ENCODE results near the gene PRLHR.

The PRLHR gene

GRCh38 chr10:118543714-118544400 is 51.6 kb downstream of the PRLHR start:
- H3K4me3 ChIP-seq (ENCODE audit: low read depth, low read length): no peak overlapping the region
- TF ChIP-seq, protein P1, sequence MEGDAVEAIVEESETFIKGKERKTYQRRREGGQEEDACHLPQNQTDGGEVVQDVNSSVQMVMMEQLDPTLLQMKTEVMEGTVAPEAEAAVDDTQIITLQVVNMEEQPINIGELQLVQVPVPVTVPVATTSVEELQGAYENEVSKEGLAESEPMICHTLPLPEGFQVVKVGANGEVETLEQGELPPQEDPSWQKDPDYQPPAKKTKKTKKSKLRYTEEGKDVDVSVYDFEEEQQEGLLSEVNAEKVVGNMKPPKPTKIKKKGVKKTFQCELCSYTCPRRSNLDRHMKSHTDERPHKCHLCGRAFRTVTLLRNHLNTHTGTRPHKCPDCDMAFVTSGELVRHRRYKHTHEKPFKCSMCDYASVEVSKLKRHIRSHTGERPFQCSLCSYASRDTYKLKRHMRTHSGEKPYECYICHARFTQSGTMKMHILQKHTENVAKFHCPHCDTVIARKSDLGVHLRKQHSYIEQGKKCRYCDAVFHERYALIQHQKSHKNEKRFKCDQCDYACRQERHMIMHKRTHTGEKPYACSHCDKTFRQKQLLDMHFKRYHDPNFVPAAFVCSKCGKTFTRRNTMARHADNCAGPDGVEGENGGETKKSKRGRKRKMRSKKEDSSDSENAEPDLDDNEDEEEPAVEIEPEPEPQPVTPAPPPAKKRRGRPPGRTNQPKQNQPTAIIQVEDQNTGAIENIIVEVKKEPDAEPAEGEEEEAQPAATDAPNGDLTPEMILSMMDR (IDR thresholded peaks at IDR 0.05; ENCODE audit: low read depth, low read length): 0 out of 2 replicates have a peak, but pooled peaks have one; percentile 15

- TF ChIP-seq, protein P1 (IDR thresholded peaks at IDR 0.05; ENCODE audit: low read depth, low read length): no peak
Observed at GRCh38 chr10:118542745-118543144, 52.7 kb downstream of the PRLHR start.

GRCh38 chr10:118542205-118542604 is 53.2 kb downstream of the PRLHR start:
- no peak overlapping the region for H3K4me3 ChIP-seq (ENCODE audit: low read depth, low read length)
- TF ChIP-seq, protein P1 (IDR thresholded peaks at IDR 0.05; ENCODE audit: low read depth, low read length): no peak

More at GRCh38 chr10:118542745-118543144, 52.7 kb downstream of the PRLHR start:
- no peak overlapping the region for H3K4me3 ChIP-seq (ENCODE audit: low read depth, low read length)

DNA sequence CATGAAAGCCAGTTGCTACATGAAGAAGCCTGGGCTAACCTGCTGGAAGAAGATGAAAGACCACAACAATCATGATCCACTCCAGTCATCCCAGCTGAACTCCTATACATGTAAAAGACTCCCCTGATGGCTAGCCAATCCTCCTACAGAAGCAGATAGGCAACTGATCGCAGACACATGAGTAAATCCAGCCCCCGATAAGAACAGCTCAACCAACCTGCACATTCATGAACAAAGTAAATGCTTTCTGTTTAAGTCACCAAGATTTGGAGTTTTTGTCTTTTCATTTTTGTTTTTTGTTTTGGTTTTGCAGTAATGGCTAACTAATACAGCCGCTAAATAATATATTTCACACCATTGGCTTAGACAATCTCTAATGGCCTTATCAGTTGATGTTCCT is 53.7 kb downstream of the PRLHR start:
- TF ChIP-seq, protein P1 (IDR thresholded peaks at IDR 0.05; ENCODE audit: low read depth, low read length): no peak
- H3K4me3 ChIP-seq (ENCODE audit: low read depth, low read length): no peak overlapping the region
